GM19035 (cell line): ENCODE measurements around the gene CSRNP2.
"Not testable (repeated sequence)": the region's sequence is repeated elsewhere in the genome, so short reads cannot be mapped to it uniquely, and the experiment has no call there.

Experiments
- ATAC-seq: cut with Tn5 transposase; IDR thresholded peaks from one replicate; pipeline ENCODE4 v1.9.1; 2021; ENCODE audit not compliant: unreplicated experiment

The CSRNP2 gene

GRCh38 chr12:51028126-51028812 lies 55.1 kb downstream of the CSRNP2 start:
- no peak for ATAC-seq

DNA sequence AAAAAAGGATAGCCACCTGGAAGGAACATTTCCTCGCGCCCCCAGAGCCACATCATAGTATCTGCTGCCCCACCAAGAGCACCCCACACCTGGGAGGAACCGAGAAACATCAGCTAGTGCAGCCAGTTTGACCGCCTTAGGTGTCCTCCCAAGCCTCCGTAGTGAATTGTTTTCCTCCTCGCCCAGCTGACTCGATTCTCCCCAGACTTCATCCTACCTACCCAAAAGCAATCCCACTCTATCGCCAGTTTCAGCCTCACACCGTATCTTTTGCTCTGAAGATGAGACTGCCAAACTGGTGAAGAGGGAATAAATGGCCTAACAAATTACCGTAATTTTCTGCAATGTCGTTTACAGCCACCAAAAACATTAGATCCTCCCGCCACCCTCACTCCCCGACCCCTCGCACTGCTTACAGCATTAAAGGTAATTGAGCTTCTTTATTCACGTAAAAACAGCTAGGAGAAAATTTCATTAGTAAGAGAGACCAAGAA lies 56.0 kb downstream of the CSRNP2 start:
- no peak for ATAC-seq

- peak; percentile 84 for ATAC-seq
These were observed 57.4 kb downstream of the CSRNP2 start, which contains the start of gene SLC11A2 for GRCh38 chr12:51025836-51026638. Gene SLC11A2, minus strand, starts transcription at chr12:51026384. Its CDS starts 15,656 bp downstream, at chr12:51010728.

DNA sequence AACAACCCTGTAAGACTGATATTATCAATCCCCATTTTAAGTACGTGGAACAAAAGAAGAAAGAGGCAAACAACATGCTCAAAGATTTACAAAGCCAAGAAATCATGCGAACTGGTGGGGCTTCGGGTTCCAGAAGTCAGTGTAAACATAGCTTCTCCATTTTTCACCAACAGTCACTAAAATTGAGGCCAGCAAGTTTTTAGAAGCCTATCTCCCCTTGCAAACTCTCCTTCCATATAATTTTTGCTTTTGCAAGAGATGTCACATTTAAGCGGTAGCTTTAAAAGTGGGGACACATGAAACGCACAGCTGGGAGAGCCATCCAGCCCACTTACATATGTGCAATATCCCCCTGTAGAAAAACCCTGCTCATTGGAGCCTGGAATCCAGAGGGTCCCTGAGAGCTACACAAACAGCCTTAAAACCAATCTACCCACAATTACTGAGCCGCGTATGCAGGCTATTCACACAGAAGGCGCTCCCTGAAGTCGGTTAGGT lies 58.0 kb downstream of the CSRNP2 start:
- no peak for ATAC-seq

DNA sequence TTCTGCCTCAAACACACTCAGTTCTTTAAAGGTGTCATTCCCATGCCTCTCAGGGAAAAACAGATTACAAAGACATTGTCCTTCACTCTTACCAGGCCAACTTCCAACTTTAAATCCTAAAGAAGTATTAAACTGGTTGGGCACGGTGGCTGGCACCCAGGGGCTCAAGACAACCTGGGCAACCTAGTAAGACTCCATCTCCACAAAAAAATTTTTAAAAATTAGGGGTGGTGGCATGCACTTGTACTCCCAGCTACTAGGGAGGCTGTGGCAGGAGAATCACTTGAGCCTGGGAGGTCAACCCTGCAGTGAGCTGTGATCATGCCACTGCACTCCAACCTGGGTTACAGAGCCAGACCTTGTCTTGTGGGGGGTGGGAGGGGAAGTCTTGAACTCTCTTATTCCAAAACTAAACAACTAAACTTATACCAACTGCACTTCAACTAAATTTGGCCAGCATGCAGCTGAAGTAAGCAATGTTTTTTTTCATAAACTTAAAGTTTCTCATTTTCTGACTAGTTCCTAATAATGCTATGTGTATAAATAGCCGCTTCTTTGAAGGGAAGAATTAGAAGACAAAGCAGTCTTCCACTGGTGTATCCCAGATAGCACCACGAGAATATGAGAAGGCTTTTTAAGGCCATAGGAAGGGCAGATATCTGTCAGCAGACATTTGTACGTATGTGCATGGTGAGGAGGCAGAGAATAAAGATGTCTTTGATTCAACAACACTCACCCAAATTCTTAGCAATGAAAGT lies 59.6 kb downstream of the CSRNP2 start:
- ATAC-seq: no peak

- ATAC-seq: no peak
These were observed 61.7 kb downstream of the CSRNP2 start for GRCh38 chr12:51021694-51022093.

- ATAC-seq: no peak
These were observed 62.8 kb downstream of the CSRNP2 start for GRCh38 chr12:51020448-51021182.

- ATAC-seq: no peak
These were observed 63.5 kb downstream of the CSRNP2 start for GRCh38 chr12:51019927-51020326.

DNA sequence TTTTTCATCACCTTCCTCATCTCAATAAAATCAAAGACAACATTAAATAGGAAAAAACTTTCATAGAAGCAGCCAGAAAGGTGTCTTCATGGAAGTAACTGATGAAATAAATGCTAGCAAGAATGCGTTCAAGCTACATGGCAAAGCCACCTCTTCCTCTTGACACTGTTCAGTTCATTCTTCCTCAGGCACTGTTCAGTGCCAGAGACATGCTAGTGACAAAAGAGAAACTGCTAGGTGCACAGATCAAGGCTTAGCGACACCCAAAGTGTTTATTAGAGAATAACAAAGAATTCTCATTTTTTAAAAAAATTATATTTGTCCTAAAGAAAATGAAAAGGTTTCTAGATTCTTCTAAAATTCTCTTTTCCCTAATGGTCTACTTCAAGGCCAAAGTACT lies 64.4 kb downstream of the CSRNP2 start:
- ATAC-seq: no peak

DNA sequence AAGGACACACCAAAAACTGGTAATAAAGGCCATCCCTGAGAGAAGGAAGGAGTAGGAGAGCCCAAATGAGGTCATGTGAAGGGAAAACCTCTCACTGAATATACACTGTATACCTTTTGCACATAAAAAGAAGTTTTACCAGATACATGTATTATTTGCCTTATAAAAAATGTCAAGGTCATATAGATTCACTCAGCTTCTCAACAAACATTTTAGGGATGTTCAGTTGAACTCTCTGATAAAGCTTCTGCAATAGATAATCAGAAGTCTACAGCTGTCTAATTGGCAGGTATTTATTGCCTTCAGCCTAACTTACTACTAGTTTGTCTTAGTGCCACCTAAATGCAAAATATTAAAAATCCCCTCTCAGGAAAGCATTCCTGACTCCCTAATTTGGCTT lies 65.9 kb downstream of the CSRNP2 start:
- ATAC-seq: no peak

DNA sequence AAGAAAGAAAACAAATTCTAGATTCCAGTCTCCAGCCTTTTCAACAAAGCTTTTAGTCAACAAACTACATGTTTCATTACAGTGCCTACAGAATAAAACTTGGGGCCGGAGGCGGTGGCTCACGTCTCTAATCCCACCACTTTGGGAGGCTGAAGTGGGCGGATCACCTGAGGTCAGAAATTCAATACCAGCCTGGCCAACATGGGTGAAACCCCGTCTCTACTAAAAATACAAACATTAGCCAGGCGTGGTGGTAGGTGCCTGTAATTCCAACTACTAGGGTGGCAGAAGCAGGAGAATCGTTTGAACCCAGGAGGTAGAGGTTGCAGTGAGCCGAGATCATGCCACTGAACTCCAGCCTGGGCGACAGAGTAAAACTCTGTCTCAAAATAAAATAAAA lies 68.9 kb downstream of the CSRNP2 start:
- not testable (repeated sequence) for ATAC-seq

GRCh38 chr12:51013441-51013840 lies 70.0 kb downstream of the CSRNP2 start:
- ATAC-seq: no peak

DNA sequence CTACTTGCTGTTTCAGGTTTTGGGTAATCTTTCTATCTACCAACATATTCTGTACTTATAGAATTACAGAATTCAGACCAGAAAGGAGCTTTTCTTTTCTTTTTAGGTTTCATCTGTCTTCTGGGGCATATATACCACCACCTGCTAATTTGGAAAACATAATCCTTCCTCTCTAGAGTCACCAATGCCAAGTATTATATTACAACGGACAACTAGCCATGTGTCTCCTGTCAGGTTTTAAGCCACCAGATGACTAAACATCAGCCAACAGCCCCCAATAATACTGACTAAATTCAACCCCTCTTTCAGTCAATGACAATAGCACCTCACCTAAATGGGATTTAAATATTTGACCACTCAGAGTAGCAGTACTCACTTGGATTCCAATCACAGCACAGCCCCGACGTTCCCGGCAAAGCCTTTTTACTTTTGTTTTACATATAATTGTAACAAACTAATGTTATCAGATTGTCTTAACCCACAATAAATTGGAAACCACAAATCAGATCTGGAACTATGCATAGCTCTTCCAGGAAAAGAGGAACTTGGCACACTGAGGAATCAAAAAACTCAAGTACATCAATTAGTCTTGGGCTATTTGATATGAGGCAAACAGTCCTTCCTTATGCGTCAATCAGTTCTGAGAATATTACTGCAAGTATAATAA lies 70.7 kb downstream of the CSRNP2 start:
- no peak for ATAC-seq

DNA sequence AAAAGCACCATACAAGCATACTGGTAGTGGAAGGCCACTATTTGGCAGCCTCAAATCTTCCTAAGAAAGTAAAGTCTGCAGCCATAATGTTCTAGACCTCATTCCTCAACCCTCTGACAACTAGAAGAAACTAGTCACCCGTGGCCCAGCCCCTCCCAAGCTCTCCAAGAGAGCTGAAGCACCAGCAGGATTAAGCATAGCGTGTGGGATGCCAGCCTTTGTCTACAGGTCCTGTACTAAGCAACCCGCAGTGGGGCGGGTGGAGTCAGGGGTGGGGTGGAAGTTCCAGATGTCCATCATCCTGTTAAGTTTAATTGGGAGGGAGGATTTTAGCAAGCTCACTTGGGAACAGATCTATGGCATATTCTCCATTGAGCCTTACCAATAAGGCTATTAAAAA lies 71.4 kb downstream of the CSRNP2 start:
- ATAC-seq: no peak
